Right lobe of liver (tissue), 4 donors: ENCODE data around the gene PGAM1.

Source experiments
- POLR2A ChIP-seq: fragments of 450-650 bp; IDR thresholded peaks from one replicate; pipeline ENCODE4 v1.6.1; 2017; ENCODE audit warnings: antibody characterized with exemption, mild to moderate bottlenecking
- TF ChIP-seq, protein P1 (sequence below), 4 donors: fragments of 200-600 bp in 3 of 4; fragments of 450-650 bp in 1 of 4; IDR thresholded peaks; one replicate each; pipeline versions ENCODE4 v1.5.1 to v1.8.0; 2016 to 2022; ENCODE audit warnings: antibody characterized with exemption in 4 of 4, mild to moderate bottlenecking in 2 of 4
- donor health status: DM: no; HTN: no; CAD: no.
- donor health status: DM: no; HTN: no; CAD: no.
- donor health status: DM: no; HTN: yes; CAD: no.

DNA sequence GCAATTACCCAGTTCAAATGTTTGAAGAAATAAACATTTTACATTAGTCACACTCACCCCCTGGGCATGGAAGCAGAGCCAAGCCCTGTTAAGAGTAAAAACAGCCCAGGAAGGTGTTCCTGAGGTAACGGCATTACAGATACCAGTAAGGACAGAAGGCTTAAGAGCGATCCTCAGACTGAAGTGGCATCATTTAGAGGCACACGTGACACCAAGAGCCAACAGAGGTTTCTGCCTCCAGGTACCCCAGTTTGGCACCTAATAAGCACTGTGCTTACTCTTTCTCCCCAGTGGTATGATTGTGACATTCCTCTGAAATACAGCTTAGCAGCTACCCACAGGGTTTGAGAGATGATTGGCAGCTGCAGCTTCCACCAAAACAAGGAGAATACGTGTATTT is 55.1 kb downstream of the PGAM1 start:
- TF ChIP-seq POLR2A: no peak
- TF ChIP-seq, protein P1, sequence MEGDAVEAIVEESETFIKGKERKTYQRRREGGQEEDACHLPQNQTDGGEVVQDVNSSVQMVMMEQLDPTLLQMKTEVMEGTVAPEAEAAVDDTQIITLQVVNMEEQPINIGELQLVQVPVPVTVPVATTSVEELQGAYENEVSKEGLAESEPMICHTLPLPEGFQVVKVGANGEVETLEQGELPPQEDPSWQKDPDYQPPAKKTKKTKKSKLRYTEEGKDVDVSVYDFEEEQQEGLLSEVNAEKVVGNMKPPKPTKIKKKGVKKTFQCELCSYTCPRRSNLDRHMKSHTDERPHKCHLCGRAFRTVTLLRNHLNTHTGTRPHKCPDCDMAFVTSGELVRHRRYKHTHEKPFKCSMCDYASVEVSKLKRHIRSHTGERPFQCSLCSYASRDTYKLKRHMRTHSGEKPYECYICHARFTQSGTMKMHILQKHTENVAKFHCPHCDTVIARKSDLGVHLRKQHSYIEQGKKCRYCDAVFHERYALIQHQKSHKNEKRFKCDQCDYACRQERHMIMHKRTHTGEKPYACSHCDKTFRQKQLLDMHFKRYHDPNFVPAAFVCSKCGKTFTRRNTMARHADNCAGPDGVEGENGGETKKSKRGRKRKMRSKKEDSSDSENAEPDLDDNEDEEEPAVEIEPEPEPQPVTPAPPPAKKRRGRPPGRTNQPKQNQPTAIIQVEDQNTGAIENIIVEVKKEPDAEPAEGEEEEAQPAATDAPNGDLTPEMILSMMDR (IDR thresholded peaks at IDR 0.05): no peak
